ENCODE measurements around the gene S1PR5.

Gene S1PR5

GRCh38 chr19:10500247-10500592 lies 17.0 kb downstream of the S1PR5 start:
- in situ Hi-C loops (cut with HindIII; ENCODE audit: low sequenced_read_pairs), result no loop called here
- H3K4me3 ChIP-seq (ENCODE audit: low read depth, low read length), result no peak overlapping the region
- no peak for TF ChIP-seq CTCF (IDR thresholded peaks at IDR 0.05; ENCODE audit: low read depth, low read length, missing control alignments)
- DNase-seq (ENCODE audit: low read depth), result no peak

DNA sequence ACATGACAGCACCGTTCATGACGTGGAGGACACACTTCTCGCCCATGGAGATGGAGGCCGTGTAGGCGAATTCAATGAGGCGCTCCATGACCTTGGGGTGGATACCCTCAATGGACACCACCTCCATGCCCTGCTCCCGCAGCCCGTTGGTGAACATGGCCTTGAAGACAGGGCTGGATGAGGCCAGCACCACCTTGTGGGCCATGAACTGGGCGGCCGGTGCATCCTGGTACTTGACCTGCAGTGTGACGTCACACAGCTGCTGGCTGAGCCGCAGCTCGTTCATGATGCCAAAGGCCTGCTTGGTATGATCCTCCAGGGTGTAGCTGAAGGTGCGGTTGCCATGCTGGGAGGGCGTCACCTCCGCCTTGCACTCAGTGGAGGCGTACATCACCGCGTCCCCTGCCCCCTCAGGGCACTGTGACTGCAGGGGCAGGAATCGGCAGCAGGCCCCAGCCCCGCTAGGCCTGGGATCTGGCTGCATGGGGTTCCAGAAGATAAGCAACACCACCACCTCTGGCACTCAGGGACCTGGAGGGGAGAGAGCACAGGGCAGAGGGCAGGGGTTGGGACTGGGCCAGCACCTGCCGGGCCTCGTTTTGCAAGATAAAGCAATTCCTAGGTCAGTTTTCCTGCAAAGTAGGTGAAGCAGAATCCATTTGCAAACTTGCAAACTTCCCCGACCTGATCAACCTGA lies 17.5 kb downstream of the S1PR5 start:
- in situ Hi-C loops (cut with HindIII; ENCODE audit: low sequenced_read_pairs), result no loop called here
- no peak for DNase-seq (ENCODE audit: low read depth)
- H3K4me3 ChIP-seq (ENCODE audit: low read depth, low read length), result no peak overlapping the region

GRCh38 chr19:10497371-10497770 lies 19.9 kb downstream of the S1PR5 start:
- DNase-seq (ENCODE audit: low read depth), result no peak
- H3K4me3 ChIP-seq (ENCODE audit: low read depth, low read length), result no peak overlapping the region
- no peak for TF ChIP-seq CTCF (IDR thresholded peaks at IDR 0.05; ENCODE audit: low read depth, low read length, missing control alignments)
- in situ Hi-C loops (cut with HindIII; ENCODE audit: low sequenced_read_pairs), result no loop called here

More for the DNA sequence above, 17.5 kb downstream of the S1PR5 start:
- no peak for TF ChIP-seq CTCF (IDR thresholded peaks at IDR 0.05; ENCODE audit: low read depth, low read length, missing control alignments)

GRCh38 chr19:10491472-10492047 lies 25.7 kb downstream of the S1PR5 start:
- no peak for DNase-seq (ENCODE audit: low read depth)
- in situ Hi-C loops (cut with HindIII; ENCODE audit: low sequenced_read_pairs), result no loop called here
- no peak for TF ChIP-seq CTCF (IDR thresholded peaks at IDR 0.05; ENCODE audit: low read depth, low read length, missing control alignments)
- no peak overlapping the region for H3K4me3 ChIP-seq (ENCODE audit: low read depth, low read length)

GRCh38 chr19:10486551-10486950 lies 30.7 kb downstream of the S1PR5 start:
- no peak for TF ChIP-seq CTCF (IDR thresholded peaks at IDR 0.05; ENCODE audit: low read depth, low read length, missing control alignments)
- no peak overlapping the region for H3K4me3 ChIP-seq (ENCODE audit: low read depth, low read length)
- in situ Hi-C loops (cut with HindIII; ENCODE audit: low sequenced_read_pairs), result no loop called here
- DNase-seq (ENCODE audit: low read depth), result no peak

GRCh38 chr19:10478903-10479384 lies 38.3 kb downstream of the S1PR5 start:
- peak; percentile 52 for DNase-seq (ENCODE audit: low read depth)
- in situ Hi-C loops (cut with HindIII; ENCODE audit: low sequenced_read_pairs), result no loop called here
- TF ChIP-seq CTCF (IDR thresholded peaks at IDR 0.05; ENCODE audit: low read depth, low read length, missing control alignments), result peak; percentile 28
- peak overlapping the region; percentile 10 for H3K4me3 ChIP-seq (ENCODE audit: low read depth, low read length)

Measured in astrocyte of the cerebellum (primary cell).